ENCODE results near the gene OR6B3. TPM values are rescaled to one million over a fixed set of nuclear protein-coding genes. Genes with fewer than 3 reads are reported as not detected.

OR6B3 gene
- total and polyA plus RNA-seq, 4 donors, result not detected

DNA sequence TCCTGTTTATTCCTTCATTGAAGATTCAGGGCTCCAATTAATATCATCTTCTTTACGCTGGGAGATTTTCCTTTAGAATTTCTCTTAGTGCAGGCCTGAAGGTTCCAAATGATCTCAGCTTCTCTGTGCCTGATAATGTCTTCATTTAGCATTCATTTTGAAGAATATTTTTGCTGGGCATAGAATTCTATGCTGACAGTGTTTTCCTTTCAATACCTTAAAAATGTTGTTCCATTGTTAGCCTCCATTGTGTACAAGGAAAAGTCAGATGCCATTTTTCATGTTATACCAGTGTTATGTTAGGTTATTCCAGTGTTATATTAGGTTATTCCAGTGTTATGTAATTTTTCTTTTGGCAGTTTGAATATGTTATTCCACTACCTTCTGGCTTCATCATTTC is 14.9 kb upstream of the OR6B3 start:
- no peak for TF ChIP-seq FOXA1 (IDR thresholded peaks at IDR 0.05)
- TF ChIP-seq, protein P1, sequence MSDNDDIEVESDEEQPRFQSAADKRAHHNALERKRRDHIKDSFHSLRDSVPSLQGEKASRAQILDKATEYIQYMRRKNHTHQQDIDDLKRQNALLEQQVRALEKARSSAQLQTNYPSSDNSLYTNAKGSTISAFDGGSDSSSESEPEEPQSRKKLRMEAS (IDR thresholded peaks at IDR 0.05), result no peak
- TF ChIP-seq GABPA (IDR thresholded peaks at IDR 0.05 in 1 of 2, conservative IDR thresholded peaks at IDR 0.05 in 1 of 2), result no peak
- TF ChIP-seq EGR1 (IDR thresholded peaks at IDR 0.05; ENCODE audit: low read depth in 2 of 2), result no peak
- TF ChIP-seq HNF4G (IDR thresholded peaks at IDR 0.05), result no peak
- no peak for TF ChIP-seq YY1 (IDR thresholded peaks at IDR 0.05)
- TF ChIP-seq, protein P2, sequence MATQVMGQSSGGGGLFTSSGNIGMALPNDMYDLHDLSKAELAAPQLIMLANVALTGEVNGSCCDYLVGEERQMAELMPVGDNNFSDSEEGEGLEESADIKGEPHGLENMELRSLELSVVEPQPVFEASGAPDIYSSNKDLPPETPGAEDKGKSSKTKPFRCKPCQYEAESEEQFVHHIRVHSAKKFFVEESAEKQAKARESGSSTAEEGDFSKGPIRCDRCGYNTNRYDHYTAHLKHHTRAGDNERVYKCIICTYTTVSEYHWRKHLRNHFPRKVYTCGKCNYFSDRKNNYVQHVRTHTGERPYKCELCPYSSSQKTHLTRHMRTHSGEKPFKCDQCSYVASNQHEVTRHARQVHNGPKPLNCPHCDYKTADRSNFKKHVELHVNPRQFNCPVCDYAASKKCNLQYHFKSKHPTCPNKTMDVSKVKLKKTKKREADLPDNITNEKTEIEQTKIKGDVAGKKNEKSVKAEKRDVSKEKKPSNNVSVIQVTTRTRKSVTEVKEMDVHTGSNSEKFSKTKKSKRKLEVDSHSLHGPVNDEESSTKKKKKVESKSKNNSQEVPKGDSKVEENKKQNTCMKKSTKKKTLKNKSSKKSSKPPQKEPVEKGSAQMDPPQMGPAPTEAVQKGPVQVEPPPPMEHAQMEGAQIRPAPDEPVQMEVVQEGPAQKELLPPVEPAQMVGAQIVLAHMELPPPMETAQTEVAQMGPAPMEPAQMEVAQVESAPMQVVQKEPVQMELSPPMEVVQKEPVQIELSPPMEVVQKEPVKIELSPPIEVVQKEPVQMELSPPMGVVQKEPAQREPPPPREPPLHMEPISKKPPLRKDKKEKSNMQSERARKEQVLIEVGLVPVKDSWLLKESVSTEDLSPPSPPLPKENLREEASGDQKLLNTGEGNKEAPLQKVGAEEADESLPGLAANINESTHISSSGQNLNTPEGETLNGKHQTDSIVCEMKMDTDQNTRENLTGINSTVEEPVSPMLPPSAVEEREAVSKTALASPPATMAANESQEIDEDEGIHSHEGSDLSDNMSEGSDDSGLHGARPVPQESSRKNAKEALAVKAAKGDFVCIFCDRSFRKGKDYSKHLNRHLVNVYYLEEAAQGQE (IDR thresholded peaks at IDR 0.05), result no peak
- no peak for TF ChIP-seq NR2F2 (IDR thresholded peaks at IDR 0.05)
- TF ChIP-seq, protein P3, sequence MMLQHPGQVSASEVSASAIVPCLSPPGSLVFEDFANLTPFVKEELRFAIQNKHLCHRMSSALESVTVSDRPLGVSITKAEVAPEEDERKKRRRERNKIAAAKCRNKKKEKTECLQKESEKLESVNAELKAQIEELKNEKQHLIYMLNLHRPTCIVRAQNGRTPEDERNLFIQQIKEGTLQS (IDR thresholded peaks at IDR 0.05), result no peak
- TF ChIP-seq, protein P4, sequence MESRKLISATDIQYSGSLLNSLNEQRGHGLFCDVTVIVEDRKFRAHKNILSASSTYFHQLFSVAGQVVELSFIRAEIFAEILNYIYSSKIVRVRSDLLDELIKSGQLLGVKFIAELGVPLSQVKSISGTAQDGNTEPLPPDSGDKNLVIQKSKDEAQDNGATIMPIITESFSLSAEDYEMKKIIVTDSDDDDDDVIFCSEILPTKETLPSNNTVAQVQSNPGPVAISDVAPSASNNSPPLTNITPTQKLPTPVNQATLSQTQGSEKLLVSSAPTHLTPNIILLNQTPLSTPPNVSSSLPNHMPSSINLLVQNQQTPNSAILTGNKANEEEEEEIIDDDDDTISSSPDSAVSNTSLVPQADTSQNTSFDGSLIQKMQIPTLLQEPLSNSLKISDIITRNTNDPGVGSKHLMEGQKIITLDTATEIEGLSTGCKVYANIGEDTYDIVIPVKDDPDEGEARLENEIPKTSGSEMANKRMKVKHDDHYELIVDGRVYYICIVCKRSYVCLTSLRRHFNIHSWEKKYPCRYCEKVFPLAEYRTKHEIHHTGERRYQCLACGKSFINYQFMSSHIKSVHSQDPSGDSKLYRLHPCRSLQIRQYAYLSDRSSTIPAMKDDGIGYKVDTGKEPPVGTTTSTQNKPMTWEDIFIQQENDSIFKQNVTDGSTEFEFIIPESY (IDR thresholded peaks at IDR 0.05), result no peak
- no peak for TF ChIP-seq RXRA (IDR thresholded peaks at IDR 0.05)
- no peak for TF ChIP-seq JUND (IDR thresholded peaks at IDR 0.05)
- no peak for TF ChIP-seq FOXA2 (IDR thresholded peaks at IDR 0.05)
- TF ChIP-seq SP1 (IDR thresholded peaks at IDR 0.05), result no peak
- TF ChIP-seq, protein P5, sequence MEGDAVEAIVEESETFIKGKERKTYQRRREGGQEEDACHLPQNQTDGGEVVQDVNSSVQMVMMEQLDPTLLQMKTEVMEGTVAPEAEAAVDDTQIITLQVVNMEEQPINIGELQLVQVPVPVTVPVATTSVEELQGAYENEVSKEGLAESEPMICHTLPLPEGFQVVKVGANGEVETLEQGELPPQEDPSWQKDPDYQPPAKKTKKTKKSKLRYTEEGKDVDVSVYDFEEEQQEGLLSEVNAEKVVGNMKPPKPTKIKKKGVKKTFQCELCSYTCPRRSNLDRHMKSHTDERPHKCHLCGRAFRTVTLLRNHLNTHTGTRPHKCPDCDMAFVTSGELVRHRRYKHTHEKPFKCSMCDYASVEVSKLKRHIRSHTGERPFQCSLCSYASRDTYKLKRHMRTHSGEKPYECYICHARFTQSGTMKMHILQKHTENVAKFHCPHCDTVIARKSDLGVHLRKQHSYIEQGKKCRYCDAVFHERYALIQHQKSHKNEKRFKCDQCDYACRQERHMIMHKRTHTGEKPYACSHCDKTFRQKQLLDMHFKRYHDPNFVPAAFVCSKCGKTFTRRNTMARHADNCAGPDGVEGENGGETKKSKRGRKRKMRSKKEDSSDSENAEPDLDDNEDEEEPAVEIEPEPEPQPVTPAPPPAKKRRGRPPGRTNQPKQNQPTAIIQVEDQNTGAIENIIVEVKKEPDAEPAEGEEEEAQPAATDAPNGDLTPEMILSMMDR (IDR thresholded peaks at IDR 0.05; ENCODE audit: low read depth, low read length, missing input control), result no peak
- no peak for TF ChIP-seq TAF1 (conservative IDR thresholded peaks at IDR 0.05)
- H3K4me3 ChIP-seq (ENCODE audit: low read depth in 1 of 3, low read length in 3 of 3), result no peak overlapping the region
- no peaks in the 10 kb centered on the region for H3K4me1 ChIP-seq (ENCODE audit: control insufficient read depth in 4 of 4, insufficient read depth in 4 of 4, low read length in 3 of 4)
- no peaks in the 10 kb centered on the region for H3K9me3 ChIP-seq (ENCODE audit: control insufficient read depth in 4 of 4, low read length in 3 of 4)
- 89% methylated on average over 1 of the region's 1 CpG for WGBS
- H3K27me3 ChIP-seq (ENCODE audit: control insufficient read depth in 4 of 4, insufficient read depth in 4 of 4, low read length in 3 of 4), result no peaks in the 10 kb centered on the region
- no peak overlapping the region for H3K27ac ChIP-seq (ENCODE audit: low read depth in 1 of 2, low read length in 2 of 2)
- DNase-seq (ENCODE audit: low spot score), result no peak
- no peaks in the 10 kb centered on the region for H3K36me3 ChIP-seq (ENCODE audit: control insufficient read depth in 4 of 4, insufficient read depth in 3 of 4, low read depth in 1 of 4, low read length in 3 of 4)
- no peak overlapping the region for H3K9ac ChIP-seq (ENCODE audit: low read depth in 1 of 2, low read length in 2 of 2)

DNA sequence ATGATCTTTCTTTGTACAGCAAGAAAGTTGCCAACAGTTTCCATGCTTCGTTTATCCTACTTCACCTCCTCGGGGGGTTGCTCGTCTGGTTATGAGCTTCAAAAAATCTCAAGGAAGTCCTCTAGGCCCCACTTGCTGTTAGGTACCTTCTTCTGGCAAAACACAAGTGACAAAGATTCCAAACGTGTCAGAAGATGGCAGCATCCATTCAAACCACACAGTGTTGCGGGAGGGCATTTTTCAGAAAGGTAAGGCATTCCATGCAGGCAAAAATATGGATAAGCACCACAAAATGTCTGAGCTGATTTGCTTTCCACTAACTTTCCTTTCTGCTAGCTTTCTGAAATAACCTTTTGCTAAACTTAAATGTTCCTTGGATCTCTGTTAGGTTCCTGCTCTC is 13.2 kb upstream of the OR6B3 start:
- Histone ChIP-seq H3K9me3 (ENCODE audit: control insufficient read depth in 4 of 4, low read length in 3 of 4) (no peaks in the 10 kb centered on the region), H3K36me3 (ENCODE audit: control insufficient read depth in 4 of 4, insufficient read depth in 3 of 4, low read depth in 1 of 4, low read length in 3 of 4) (no peaks in the 10 kb centered on the region), H3K4me3 (ENCODE audit: low read depth in 1 of 3, low read length in 3 of 3) (no peak overlapping the region), H3K9ac (ENCODE audit: low read depth in 1 of 2, low read length in 2 of 2) (no peak overlapping the region), H3K4me1 (ENCODE audit: control insufficient read depth in 4 of 4, insufficient read depth in 4 of 4, low read length in 3 of 4) (no peaks in the 10 kb centered on the region), H3K27me3 (ENCODE audit: control insufficient read depth in 4 of 4, insufficient read depth in 4 of 4, low read length in 3 of 4) (no peaks in the 10 kb centered on the region), H3K27ac (ENCODE audit: low read depth in 1 of 2, low read length in 2 of 2) (no peak overlapping the region)
- DNase-seq (ENCODE audit: low spot score), result no peak
- TF ChIP-seq HNF4A (conservative IDR thresholded peaks at IDR 0.05), result no peak
- no peak for TF ChIP-seq YY1 (IDR thresholded peaks at IDR 0.05)
- TF ChIP-seq FOXA2 (IDR thresholded peaks at IDR 0.05), result no peak
- TF ChIP-seq, protein P5 (IDR thresholded peaks at IDR 0.05; ENCODE audit: low read depth, low read length, missing input control), result no peak
- TF ChIP-seq FOXA1 (IDR thresholded peaks at IDR 0.05), result no peak
- TF ChIP-seq, protein P4 (IDR thresholded peaks at IDR 0.05), result no peak
- TF ChIP-seq NR2F2 (IDR thresholded peaks at IDR 0.05), result no peak
- no peak for TF ChIP-seq SP1 (IDR thresholded peaks at IDR 0.05)
- TF ChIP-seq, protein P1 (IDR thresholded peaks at IDR 0.05), result no peak
- WGBS, result 68% methylated on average over 5 of the region's 5 CpGs
